ENCODE measurements around the gene MORN4.

DNA sequence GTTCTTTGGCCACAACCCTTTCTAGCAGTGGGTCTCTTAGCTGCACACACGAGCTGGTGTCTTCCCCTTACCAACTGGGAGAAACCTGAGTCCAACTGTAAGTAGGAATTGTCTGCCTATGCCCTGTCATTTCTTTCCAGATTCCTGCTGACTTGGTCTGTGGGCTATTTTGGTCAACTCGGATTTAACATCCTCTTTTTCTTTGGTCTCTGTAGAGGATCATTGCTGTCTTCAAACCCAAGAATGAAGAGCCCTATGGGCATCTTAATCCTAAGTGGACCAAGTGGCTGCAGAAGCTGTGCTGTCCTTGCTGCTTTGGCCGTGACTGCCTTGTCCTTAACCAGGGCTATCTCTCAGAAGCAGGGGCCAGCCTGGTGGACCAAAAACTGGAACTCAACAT, 17.4 kb upstream of the MORN4 start:
- TF ChIP-seq, protein P1, sequence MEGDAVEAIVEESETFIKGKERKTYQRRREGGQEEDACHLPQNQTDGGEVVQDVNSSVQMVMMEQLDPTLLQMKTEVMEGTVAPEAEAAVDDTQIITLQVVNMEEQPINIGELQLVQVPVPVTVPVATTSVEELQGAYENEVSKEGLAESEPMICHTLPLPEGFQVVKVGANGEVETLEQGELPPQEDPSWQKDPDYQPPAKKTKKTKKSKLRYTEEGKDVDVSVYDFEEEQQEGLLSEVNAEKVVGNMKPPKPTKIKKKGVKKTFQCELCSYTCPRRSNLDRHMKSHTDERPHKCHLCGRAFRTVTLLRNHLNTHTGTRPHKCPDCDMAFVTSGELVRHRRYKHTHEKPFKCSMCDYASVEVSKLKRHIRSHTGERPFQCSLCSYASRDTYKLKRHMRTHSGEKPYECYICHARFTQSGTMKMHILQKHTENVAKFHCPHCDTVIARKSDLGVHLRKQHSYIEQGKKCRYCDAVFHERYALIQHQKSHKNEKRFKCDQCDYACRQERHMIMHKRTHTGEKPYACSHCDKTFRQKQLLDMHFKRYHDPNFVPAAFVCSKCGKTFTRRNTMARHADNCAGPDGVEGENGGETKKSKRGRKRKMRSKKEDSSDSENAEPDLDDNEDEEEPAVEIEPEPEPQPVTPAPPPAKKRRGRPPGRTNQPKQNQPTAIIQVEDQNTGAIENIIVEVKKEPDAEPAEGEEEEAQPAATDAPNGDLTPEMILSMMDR (conservative IDR thresholded peaks at IDR 0.05), result no peak
- TF ChIP-seq ZFX (IDR thresholded peaks at IDR 0.05), result no peak

Measured in C4-2B (cell line).